ENCODE measurements around the gene RASAL2.

DNA sequence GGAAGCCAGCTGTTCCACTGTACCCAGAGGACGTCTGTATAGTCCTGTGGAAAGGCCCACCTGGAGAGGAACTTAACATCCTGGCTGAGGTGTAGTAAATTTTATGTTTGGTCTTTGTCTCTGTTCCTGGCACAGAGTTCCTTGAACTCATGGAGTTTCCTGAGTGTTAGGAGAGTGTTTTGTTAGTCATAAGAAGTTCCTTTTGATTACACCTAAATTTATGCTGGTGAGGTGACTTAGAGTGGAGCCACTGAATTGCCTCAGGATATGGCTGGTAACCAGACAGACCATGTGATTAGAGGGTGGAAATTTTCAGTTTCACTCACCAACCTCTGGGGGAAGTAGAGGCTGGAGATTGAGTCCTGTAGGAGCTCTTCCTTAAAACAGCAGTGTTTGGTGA is 57.9 kb downstream of the RASAL2 start:
- TF ChIP-seq, protein P1, sequence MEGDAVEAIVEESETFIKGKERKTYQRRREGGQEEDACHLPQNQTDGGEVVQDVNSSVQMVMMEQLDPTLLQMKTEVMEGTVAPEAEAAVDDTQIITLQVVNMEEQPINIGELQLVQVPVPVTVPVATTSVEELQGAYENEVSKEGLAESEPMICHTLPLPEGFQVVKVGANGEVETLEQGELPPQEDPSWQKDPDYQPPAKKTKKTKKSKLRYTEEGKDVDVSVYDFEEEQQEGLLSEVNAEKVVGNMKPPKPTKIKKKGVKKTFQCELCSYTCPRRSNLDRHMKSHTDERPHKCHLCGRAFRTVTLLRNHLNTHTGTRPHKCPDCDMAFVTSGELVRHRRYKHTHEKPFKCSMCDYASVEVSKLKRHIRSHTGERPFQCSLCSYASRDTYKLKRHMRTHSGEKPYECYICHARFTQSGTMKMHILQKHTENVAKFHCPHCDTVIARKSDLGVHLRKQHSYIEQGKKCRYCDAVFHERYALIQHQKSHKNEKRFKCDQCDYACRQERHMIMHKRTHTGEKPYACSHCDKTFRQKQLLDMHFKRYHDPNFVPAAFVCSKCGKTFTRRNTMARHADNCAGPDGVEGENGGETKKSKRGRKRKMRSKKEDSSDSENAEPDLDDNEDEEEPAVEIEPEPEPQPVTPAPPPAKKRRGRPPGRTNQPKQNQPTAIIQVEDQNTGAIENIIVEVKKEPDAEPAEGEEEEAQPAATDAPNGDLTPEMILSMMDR (IDR thresholded peaks at IDR 0.05; ENCODE audit: insufficient read depth, low read depth, low read length), result no peak
- no peak for TF ChIP-seq EZH2 (IDR thresholded peaks at IDR 0.05; ENCODE audit: insufficient read depth, low read length)
